Measurements from ENCODE around the gene SELP.

Gene SELP

GRCh38 chr1:169568497-169568896 is 61.4 kb downstream of the SELP start:
- H4K20me1 ChIP-seq (ENCODE audit: insufficient read depth, low read length, poor library complexity, severe bottlenecking): no peaks in the 10 kb centered on the region
- no peaks in the 10 kb centered on the region; the same call in 1 of the 2 replicates for H3F3A ChIP-seq (ENCODE audit: low read depth)
- H3K4me3 ChIP-seq (ENCODE audit: low read length, poor library complexity, severe bottlenecking): no peak overlapping the region
- no peaks in the 10 kb centered on the region for H3K9me2 ChIP-seq (replicated peaks; ENCODE audit: low read depth, low read length)
- H3K27me3 ChIP-seq (ENCODE audit: insufficient read depth, low read length, poor library complexity, severe bottlenecking): no peaks in the 10 kb centered on the region
- H3K36me3 ChIP-seq (ENCODE audit: insufficient read depth, low read length): no peaks in the 10 kb centered on the region
- peaks cover 19% of the 10 kb centered on the region for H3K4me1 ChIP-seq (ENCODE audit: insufficient read depth, low read length, poor library complexity, severe bottlenecking)
- H3K4me2 ChIP-seq (ENCODE audit: low read depth, low read length, poor library complexity, severe bottlenecking): no peak overlapping the region
- H3K79me2 ChIP-seq (ENCODE audit: insufficient read depth, low read length): no peaks in the 10 kb centered on the region
- H3K9ac ChIP-seq (ENCODE audit: low read depth, low read length, poor library complexity, severe bottlenecking): no peak overlapping the region
- H2AFZ ChIP-seq (ENCODE audit: low read length): no peak overlapping the region
- H3K9me3 ChIP-seq (ENCODE audit: insufficient read depth, low read depth, low read length): no peaks in the 10 kb centered on the region
- TF ChIP-seq, protein P1, sequence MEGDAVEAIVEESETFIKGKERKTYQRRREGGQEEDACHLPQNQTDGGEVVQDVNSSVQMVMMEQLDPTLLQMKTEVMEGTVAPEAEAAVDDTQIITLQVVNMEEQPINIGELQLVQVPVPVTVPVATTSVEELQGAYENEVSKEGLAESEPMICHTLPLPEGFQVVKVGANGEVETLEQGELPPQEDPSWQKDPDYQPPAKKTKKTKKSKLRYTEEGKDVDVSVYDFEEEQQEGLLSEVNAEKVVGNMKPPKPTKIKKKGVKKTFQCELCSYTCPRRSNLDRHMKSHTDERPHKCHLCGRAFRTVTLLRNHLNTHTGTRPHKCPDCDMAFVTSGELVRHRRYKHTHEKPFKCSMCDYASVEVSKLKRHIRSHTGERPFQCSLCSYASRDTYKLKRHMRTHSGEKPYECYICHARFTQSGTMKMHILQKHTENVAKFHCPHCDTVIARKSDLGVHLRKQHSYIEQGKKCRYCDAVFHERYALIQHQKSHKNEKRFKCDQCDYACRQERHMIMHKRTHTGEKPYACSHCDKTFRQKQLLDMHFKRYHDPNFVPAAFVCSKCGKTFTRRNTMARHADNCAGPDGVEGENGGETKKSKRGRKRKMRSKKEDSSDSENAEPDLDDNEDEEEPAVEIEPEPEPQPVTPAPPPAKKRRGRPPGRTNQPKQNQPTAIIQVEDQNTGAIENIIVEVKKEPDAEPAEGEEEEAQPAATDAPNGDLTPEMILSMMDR (conservative IDR thresholded peaks at IDR 0.05; ENCODE audit: low read length): no peak
- TF ChIP-seq EZH2phosphoT487 (IDR thresholded peaks at IDR 0.05; ENCODE audit: borderline replicate concordance): no peak

- Histone ChIP-seq H3K4me1 (ENCODE audit: insufficient read depth, low read length, poor library complexity, severe bottlenecking) (peaks cover 19% of the 10 kb centered on the region), H3K4me2 (ENCODE audit: low read depth, low read length, poor library complexity, severe bottlenecking) (peak overlapping the region; percentile 60), H4K20me1 (ENCODE audit: insufficient read depth, low read length, poor library complexity, severe bottlenecking) (no peaks in the 10 kb centered on the region), H3K4me3 (ENCODE audit: low read length, poor library complexity, severe bottlenecking) (peak overlapping the region; percentile 49), H3K79me2 (ENCODE audit: insufficient read depth, low read length) (no peaks in the 10 kb centered on the region), H3K36me3 (ENCODE audit: insufficient read depth, low read length) (no peaks in the 10 kb centered on the region), H2AFZ (ENCODE audit: low read length) (peak overlapping the region; percentile 82), H3F3A (ENCODE audit: low read depth) (no peaks in the 10 kb centered on the region; the same call in 1 of the 2 replicates), H3K9me3 (ENCODE audit: insufficient read depth, low read depth, low read length) (no peaks in the 10 kb centered on the region), H3K9ac (ENCODE audit: low read depth, low read length, poor library complexity, severe bottlenecking) (peak overlapping the region; percentile 43), H3K27me3 (ENCODE audit: insufficient read depth, low read length, poor library complexity, severe bottlenecking) (no peaks in the 10 kb centered on the region), H3K9me2 (replicated peaks; ENCODE audit: low read depth, low read length) (no peaks in the 10 kb centered on the region)
- TF ChIP-seq, protein P1 (conservative IDR thresholded peaks at IDR 0.05; ENCODE audit: low read length): no peak
- TF ChIP-seq EZH2phosphoT487 (IDR thresholded peaks at IDR 0.05; ENCODE audit: borderline replicate concordance): no peak
These were observed 64.3 kb downstream of the SELP start for GRCh38 chr1:169565335-169566271.

GRCh38 chr1:169563650-169564049 is 66.3 kb downstream of the SELP start:
- H3K36me3 ChIP-seq (ENCODE audit: insufficient read depth, low read length): no peaks in the 10 kb centered on the region
- H3K9me2 ChIP-seq (replicated peaks; ENCODE audit: low read depth, low read length): no peaks in the 10 kb centered on the region
- no peak overlapping the region for H3K4me3 ChIP-seq (ENCODE audit: low read length, poor library complexity, severe bottlenecking)
- no peaks in the 10 kb centered on the region for H3K9me3 ChIP-seq (ENCODE audit: insufficient read depth, low read depth, low read length)
- no peaks in the 10 kb centered on the region for H3K79me2 ChIP-seq (ENCODE audit: insufficient read depth, low read length)
- H3F3A ChIP-seq (ENCODE audit: low read depth): no peaks in the 10 kb centered on the region; the same call in 1 of the 2 replicates
- no peak overlapping the region for H3K9ac ChIP-seq (ENCODE audit: low read depth, low read length, poor library complexity, severe bottlenecking)
- no peak overlapping the region for H2AFZ ChIP-seq (ENCODE audit: low read length)
- H3K4me2 ChIP-seq (ENCODE audit: low read depth, low read length, poor library complexity, severe bottlenecking): no peak overlapping the region
- TF ChIP-seq, protein P1 (conservative IDR thresholded peaks at IDR 0.05; ENCODE audit: low read length): no peak
- TF ChIP-seq EZH2phosphoT487 (IDR thresholded peaks at IDR 0.05; ENCODE audit: borderline replicate concordance): no peak
- peaks cover 21% of the 10 kb centered on the region for H3K4me1 ChIP-seq (ENCODE audit: insufficient read depth, low read length, poor library complexity, severe bottlenecking)
- H3K27me3 ChIP-seq (ENCODE audit: insufficient read depth, low read length, poor library complexity, severe bottlenecking): no peaks in the 10 kb centered on the region
- H4K20me1 ChIP-seq (ENCODE audit: insufficient read depth, low read length, poor library complexity, severe bottlenecking): no peaks in the 10 kb centered on the region
